SHP77 (cell line): Measurements from ENCODE around the gene PCK1.

ENCODE experiments used
- DNase-seq, 2 experiments: peaks; one replicate each; lab custom pipeline; 2025; lab: John Stamatoyannopoulos, UW

Gene PCK1

DNA sequence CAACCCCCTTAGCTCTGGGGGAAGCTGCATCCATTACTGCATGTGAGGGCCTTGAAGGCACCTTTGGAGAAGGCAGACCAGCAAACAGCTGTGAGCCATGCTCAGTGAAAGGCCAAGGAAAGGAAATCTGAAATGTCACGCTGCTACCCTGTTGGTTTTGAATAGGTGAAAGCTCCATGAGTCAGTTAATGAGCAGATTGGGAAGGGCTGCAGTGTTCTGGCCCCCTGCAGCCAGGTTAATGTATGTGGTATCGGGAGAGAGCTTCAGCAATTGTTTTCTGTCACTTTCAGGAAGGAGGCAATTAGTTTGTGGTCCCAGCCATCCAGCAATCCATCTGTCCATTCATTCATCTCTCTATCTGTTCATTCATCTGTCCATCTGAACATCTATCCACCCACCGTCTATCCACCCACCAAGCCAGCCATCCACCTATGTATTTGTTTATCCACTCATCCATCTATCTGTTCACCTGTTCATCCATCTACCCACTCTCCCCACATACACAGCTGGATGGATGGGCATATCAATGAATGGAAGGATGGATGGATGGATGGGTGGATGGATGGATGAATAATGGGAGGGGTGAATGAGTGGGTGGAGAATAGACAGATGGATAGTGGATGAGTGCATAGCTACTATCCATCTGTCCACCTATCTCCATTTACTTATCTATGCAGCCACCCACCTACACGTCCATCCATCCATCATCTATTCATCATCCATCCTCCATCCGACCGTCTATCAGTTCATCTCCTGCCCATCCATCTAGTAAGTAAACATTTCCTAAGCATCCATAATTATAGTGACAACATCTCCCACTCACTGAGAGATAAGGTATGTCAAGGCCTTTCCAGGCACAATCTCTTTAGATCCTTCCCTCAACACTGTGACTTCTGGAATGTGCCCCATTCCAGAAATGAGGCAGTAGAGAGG, 16.0 kb downstream of the PCK1 start:
- no peak for DNase-seq

DNA sequence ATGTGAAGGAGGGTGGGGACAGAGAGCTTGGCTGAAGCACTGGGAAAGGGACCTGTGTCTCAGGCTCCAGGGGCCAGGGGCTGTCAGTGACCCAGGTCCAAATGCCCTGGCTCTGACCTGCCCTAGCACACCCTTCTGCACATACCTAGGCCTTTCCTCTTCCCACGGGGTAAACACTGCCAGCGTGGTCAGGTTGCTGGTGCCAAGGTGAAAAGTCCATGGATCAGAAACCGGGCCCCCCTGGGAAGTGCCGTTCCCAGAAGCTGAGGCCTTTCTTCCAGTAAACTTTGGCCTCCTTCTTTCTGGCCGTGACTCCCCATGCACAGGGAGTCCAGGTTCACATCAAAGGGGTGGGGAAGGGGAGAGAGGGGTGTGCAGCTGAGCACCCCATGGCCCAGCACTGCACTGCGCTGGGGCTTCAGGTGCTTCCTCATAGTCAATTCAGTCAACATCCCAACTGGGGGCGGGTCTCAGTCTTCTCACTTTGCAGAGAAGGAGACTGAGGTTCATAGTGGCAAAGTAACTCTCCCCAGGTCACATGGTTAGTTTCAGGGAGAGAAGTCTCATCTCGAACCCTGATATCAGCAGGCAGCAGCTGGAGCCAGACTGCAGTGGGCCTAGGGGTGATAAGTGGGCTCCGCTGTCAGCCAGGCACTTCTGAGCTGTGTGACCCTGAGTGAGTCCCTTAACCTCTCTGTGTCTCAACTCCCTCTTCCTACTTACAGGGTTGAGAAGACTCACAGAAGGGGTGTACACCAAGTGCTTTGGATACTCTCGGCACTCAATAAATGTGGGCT, 17.0 kb downstream of the PCK1 start:
- no peak for DNase-seq

DNA sequence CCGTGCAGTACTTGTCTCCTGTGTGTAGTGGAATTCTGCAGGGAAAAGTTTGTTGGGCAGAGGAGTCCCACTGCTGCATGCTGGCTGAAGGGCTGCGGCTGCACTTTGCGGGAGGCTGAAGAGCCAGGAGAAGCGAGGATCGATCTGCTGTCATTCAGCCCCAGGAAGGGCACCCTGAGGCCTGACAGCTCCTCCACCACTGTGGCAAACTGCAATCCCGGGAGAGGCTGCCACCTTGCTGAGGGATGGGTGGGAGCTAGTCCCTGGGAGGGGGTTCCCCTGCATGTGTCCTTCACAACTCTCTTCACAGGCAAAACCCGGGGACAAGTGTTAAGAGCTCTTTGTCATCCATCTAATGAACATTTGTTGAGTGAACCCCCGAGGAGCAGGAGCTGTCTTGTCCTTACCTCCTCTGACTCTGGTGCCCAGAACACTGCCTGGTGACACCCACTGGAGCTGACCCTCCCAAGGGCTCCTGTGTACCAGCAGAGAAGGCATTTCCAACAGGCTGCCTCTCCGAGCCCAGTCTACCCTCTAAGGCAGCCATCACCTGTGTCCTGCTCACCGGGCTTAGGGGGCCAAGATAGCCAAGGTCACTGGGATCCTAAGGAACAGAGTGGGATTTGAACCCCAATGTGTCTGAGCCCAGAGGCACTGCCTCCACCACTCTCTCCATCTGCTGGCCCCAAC, 17.7 kb downstream of the PCK1 start:
- DNase-seq: no peak

DNA sequence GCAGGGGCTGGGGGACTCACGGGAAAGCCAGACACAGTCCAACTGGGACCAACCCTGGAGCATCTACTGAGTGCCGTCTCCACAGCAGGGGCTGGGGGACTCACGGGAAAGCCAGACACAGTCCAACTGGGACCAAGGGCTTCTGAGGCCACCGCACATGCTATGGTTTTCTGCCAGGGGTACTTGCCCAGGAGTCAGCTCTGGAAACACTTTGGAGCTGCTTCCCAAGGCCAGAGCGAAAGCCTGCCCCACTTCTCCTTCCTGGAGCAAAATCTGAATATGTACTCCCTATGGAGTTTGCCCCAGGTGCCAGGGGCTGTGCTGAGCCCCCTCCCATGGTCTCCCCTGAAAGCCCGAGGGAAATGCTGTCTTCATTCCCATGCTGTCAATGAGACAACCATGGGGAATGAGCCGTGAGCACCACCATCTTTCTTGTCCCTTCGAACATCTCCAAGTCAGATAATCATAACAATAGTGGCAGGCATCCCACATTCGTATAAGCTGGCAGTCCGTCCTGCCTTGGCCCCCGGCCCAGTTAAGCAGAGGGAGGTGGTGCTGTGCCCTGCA, 18.5 kb downstream of the PCK1 start:
- DNase-seq: no peak

DNA sequence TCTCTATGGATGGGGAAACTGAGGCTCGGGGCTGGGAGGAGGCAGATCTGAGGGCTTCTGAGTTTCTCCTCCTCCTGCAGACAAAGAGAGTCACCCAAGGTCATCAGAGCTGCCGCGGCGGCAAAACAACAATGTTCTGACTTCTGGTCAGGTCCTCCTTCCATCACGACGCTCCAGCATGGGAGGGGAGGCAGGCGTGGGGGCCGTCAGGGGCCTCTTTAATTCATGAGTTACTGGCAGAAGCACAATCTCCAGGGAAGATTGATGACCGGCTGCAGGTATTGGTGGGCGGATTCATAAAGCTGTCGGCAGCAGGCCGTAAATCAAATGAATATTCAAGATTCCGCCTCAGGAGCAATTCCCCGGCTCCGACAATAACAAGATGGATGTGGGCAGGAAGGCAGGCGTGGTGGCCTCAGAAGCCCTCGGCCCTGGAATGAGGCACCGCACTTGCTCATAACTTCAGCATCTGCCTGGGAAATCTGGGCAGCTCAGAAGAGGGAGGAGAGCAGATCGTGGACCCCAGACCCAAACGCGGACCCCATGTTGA, 19.1 kb downstream of the PCK1 start:
- DNase-seq: no peak

DNA sequence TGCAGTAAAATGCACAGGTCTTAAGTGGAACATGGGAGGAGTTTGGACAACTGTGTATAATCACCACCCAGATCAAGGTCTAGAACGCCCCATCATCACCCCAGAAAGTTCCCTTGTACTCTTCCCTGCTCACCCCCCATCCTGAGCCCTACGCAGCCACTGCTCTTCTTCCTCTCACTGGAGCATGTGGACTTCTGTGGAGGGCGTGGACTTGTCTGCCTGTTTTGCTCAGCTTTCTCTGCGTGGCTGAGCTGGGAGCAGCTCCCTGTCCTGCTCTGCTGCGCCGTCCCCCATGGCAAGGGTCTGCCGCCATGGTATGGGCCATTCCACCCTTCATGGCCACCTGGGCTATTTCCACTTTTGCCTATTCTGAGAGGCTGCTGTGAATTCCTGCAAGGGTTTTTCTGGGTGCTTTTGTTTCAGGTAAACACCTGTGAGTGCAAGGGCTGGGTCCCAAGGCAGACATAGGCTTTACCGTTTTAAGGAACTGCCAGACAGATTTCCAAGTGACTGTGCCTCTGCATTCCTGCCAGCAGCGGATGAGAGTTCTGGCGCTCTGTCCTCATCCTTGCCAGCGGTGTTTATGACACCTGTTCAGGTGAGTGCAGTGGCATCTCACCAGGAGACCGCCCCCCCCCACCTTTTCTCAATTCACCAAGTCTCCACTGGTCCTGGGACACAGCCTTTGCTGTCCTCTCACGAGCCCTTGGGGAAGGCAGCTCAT, 19.7 kb downstream of the PCK1 start:
- no peak for DNase-seq

DNA sequence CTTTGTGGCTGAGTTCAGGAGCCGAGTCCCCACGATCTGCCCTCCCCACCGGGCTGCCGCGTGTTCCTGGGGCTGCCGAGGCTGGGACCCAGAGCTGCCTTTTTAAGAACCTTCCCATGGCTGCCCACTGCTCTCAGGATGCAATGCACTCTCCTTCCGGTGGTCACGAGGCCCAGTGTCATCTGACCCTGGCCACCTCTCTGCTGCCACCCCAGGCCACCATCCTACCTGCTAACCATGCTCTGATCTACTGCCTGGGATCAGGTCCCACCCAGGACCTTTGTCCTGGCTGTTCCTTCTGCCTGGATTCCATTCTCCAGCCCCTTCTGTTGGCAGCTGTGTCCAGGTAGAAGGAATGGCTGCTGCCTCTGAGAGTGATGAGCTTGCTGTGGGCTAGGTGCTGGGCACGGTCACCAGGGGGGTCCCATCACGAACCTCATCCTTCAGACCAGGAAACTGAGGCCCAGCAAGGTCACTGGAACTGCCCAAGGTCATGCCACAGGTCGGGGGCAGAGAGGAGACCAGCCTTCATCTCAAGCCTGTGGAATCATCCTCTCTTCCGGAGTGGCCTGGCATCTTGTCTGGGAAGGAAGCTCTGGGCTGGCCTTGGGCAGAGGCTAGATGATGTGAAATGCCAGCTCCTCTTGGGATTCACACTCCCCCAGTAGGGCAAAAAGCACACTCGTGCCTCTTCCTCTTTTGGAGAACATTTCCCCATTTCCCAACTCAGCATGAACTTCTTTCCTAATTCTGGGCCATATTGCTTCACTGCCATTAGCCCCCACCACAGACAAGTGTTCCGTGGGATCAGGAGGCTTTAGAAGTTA, 20.5 kb downstream of the PCK1 start:
- DNase-seq: no peak

DNA sequence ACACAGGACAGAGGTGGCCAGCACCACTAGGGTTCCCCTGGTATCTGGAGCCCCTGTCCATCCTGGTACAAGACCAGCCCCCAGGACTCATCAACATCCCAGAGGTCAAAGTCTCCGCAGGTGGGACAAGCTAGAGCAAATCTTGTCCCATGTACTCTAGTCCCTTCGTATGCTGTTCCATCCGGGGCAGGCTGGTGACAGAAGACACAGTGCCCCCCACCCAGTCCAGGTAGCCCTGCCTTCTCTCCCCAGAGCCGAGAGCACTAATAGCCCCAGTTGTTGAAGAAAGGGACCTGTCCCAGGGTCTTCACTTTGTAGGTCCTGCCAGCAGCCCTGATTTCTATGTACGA, 21.1 kb downstream of the PCK1 start:
- DNase-seq: no peak

DNA sequence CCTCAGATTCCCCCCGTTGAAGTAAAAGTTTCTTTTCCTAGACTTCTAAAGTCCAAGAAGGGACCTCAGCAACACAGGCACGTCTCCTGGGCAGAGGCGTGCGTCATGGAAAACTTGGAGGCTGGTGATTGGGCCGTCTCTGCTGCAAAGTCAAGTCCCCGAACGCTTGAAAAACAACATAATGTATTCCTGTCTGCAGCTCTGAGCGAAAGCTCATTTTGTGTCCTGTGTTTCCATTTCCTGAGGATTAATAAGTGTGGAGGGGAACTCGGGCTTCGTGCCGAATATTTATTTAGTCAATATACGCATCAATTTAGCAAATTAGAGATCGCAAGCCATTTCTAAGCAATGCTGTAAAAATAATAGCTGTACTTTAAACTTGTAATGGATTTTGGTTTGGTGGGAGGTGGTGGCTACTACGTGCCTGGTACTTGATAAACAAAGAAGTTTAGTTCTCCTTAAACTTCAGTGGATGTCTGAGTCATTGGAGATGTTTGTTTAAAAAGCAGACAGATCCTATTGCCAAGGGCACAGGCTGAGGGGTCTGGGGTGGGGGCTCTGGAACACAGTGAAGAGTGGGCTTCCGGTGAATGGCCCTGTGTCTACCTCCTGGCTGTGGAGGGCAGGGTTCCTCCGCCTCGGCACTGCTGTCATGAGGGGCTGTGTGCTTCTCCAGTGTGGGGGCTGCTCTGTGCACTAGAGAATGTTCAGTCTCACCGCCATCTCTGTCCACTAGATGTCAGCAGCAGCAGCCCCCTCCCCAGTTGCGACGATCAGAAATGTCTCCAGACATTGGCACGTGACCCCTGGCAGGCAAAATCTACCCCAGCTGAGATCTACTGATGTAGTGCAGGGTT, 21.8 kb downstream of the PCK1 start:
- peak in 1 of 2 experiments; percentile 13 for DNase-seq

DNA sequence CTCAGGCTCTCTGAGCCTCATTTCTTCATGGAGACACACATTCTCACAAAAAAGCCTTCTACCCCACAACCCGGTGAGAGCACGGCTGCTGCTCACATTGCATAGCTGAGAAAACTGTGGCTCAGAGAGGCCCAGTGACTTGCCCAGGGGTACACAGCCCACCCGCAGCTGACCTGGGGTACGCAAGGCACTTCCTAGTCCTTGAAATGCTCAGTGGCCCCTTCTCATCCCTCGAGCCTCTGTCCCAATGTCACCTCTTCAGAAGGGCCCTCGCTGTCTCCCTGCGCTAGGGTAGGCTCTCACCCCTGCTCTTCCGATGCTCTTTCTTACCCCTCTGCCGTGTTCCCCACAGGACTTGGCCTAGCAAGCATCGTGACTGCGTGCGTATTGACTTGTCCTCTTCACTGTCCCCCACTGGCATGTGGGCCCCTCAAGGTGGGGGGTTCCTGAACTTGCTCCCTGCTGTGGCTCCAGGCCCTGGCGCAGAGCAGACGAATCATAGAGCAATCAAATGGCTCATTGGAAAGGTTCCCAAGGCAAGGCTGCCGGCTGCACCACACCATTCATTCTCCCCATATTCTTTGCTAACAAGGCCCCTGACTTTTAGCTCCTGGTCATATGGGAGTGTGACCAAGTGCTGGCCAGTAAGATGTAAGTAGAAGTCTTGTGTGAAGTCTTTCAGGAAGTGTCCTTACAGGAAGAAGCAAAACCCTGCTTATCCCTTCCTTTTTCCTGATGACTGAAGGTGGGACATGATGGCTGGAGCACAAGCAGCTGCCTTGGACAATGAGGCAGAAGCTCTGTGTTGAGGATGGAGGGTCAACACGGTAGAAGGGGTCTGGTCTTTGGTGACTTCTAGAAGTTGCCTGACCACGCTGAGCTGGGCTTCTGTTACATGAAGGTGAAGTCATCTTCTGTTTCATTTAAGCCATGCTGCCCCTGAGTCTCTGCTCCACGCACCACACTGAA, 22.7 kb downstream of the PCK1 start:
- no peak for DNase-seq

DNA sequence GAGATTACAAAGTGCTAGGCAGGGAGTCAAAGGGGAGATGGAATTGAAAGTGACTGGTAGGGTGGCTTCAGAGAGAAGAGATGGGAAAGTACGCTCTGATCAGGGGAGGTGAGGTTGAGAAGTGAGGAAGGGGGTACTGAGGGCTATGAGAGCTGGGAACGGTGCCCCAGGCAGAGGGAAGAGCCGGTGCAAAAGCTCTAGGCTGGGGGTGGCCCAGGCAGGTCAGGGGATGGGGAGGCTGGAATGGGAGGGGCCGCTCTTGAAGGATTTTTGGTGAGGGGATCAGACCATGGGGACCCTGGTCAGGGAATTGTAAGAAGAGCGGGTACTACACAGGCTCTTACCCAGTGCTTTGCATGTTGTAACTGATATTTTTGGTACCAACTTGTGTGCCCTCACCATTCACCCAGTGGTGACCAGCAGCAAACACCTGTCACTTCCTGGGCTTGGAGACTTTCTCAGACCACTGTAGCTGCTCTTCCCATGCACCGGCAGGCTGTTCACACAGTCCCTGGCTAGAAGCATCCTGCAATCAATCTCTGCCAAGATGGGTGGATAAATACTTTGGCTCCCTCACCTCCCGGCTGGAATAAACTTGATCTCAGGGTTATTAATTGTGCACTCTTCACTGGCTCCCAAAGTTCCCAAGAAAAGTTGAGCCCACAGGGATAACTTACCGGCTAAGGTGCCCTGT, 24.0 kb downstream of the PCK1 start:
- peak in 1 of 2 experiments; percentile 19 for DNase-seq

DNA sequence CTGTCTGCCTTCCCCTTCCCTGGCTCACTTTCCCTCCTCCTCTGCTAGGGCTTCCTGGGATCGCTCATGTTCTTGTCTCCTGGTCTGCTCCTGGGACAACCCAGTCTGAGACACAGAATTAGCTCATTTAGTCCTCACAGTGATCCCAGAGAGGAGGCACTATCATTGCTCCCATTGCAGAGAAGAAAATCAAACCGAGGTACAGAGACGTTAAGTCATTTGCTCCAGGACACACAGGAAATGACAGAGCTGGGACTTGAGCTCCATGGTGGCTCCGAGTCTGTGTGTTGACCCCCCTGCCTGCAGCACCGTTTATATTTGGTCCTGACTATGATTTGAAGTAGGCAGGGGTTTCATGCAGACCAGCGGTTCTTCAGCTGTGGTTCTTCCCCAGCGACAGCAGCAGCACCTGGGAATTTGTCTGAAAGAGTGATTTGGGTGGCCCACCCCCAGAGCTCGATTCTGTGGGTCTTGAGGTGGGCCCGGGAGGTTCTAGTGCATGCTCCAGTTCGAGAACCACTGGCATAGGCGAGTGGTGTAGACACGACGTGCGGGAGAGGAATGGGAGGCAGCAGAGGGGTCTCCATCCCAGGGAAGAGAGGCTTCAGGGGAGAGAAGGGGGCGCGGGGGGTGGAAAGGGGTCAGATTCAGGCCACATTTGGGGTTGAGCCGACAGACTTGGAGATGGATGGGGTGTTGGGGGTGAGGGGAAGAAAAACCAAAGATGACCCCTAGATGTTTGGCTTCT, 24.7 kb downstream of the PCK1 start:
- DNase-seq: no peak

DNA sequence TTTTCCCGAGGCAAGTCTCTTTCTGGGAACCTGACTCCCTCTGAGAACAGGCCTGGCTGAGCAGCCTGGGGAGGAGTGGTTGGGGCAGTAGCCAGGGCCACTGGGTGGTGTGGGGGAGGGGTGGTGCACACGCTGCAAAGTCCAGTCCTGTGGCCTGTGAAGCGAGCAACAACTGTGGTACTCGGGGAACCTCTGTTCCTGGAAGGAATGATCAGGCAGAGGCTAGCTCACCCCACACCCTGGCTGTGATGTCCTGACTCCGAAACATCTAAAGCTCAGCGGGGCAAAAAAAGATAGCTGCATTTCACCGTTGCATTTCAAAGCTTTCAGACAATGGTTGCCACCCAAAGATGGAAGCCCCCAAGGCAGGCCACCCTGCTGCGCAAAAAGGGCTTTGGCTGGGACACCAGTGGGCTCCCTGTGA, 25.5 kb downstream of the PCK1 start:
- DNase-seq: no peak

DNA sequence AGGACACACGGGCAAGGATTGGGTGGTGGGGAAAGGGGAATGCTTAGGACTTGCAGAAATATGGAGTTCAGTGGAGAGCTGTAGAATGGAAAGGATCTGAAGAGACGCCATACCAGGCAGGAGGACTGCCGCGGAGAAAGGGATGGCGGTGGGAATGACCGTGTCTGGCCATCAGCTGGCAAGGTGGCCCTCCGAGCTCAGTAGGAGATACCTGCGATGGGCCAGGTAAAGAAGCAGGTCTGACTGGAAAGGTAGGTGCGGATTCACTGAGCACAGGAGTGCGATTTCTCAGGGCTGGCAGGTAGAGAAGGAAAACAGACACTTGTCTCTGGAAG, 26.0 kb downstream of the PCK1 start:
- DNase-seq: no peak

DNA sequence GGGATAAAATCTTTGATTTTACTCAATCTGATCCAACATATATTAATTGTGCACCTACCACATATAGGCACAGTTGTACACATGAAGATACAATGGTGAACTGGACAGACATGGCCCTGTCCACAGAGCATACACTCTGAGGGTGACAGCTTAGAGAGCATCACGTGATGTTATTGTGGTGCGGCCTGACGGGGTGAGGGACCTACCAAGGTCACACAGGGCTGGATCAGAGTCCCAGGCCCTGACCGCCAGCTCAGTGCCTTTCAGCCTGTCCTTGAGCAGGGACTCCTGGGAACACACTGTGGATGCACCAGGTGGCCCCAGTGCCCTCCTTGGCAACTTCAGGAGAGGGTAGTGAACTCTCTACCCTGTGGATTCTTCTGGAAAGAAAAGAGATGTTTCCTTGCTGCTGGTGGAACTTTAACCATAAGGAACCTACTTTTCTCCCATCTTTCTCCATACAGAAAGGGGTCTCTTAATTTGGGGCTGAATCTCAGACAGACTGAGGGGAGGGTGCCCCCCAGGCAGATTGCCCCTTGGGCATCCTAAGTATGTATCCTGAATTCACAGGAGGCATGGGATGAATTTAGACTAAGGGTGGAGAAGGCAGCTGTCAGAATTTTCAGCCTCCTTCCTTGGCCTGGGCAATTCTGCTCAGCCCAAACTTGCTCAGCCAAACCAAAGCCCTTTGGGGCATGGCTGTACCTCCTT, 26.5 kb downstream of the PCK1 start:
- DNase-seq: no peak

DNA sequence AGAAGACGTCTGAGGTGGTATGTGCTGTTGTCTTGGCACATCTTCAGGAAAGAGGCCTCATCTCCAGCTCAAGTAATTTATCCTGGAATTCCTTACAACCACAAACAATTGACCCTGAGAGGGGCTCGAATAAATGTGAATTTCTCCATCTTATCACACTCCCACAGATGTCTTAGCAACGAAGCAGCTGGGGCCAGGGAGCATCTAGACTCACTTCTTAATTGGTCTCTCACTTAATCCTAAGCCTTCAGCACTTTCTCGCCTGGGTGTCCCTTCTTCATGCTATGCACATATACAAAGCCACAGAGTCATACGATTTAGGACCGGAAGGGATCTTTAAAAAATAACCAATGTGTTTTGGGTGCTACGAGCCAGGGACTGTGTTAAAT, 27.1 kb downstream of the PCK1 start:
- DNase-seq: no peak
